Esophagus squamous epithelium (tissue), 5 donors: Measurements from ENCODE around the gene HLCS. TPM values are rescaled to one million over a fixed set of nuclear protein-coding genes. Genes with fewer than 3 reads are reported as not detected.
A peak's percentile ranks its signal among the peaks of the same experiment; 100 is the strongest.

ENCODE experiments used
- DNase-seq: peaks from one replicate; lab custom pipeline; 2025; lab: John Stamatoyannopoulos, UW
- H3K27ac ChIP-seq, 4 donors: fragments of 200-600 bp; sonication (generic); one replicate each; pipeline ENCODE4 v1.5.1; 2016 to 2019; ENCODE audit warnings: mild to moderate bottlenecking in 1 of 4
- H3K27me3 ChIP-seq, 4 donors: fragments of 200-600 bp; sonication (generic); 1 replicate in 3 of 4; 2 replicates in 1 of 4; pipeline versions ENCODE4 v1.5.1 to v1.6.0; 2017 to 2021; ENCODE audit warnings: antibody characterized with exemption in 1 of 4
- H3K36me3 ChIP-seq, 3 donors: fragments of 200-600 bp; sonication (generic); one replicate each; pipeline ENCODE4 v1.5.1; 2016 to 2019
- H3K4me1 ChIP-seq, 3 donors: fragments of 200-600 bp; sonication (generic); one replicate each; pipeline ENCODE4 v1.5.1; 2017 to 2019
- H3K4me3 ChIP-seq, 4 donors: fragments of 200-600 bp; sonication (generic); 1 replicate in 3 of 4; 2 replicates in 1 of 4; pipeline ENCODE4 v1.5.1; 2016 to 2019; ENCODE audit warnings: mild to moderate bottlenecking in 2 of 4, moderate library complexity in 1 of 4
- H3K9me3 ChIP-seq, 3 donors: fragments of 200-600 bp; sonication (generic); one replicate each; pipeline ENCODE4 v1.5.1; 2016 to 2019
- CTCF ChIP-seq, 6 experiments: fragments of 450-650 bp in 4 of 6; fragments of 200-600 bp in 2 of 6; sonication (generic) in 2 of 6; IDR thresholded peaks; one replicate each; pipeline ENCODE4 v1.5.1; 2016 to 2019; ENCODE audit warnings: antibody characterized with exemption in 6 of 6, mild to moderate bottlenecking in 4 of 6, moderate library complexity in 4 of 6
- POLR2A ChIP-seq, 4 donors: fragments of 450-650 bp; IDR thresholded peaks; one replicate each; pipeline ENCODE4 v1.6.1; 2017; ENCODE audit warnings: antibody characterized with exemption in 4 of 4, mild to moderate bottlenecking in 4 of 4, moderate library complexity in 3 of 4
- WGBS, 2 donors: methylation state at CpG; one replicate each; pipeline ENCODE4 v1.1.5; 2018; 5-methylcytosine and 5-hydroxymethylcytosine counted together
- intact Hi-C: fragments of 100-400 bp; cut with DNase I; formaldehyde crosslinking; loops from one replicate; pipeline ENCODE4 v1.15.0; 2022
- total RNA-seq, 4 donors: library from RNA; depleted of rRNA; stranded (reverse); fragments of >200 nt; gene quantifications; one replicate each; pipeline ENCODE4 v1.1.0, GENCODE V29; 2016
- donor health status: DM: yes; HTN: yes; CAD: no.

The HLCS gene
- total RNA-seq, 4 donors from 2014 or later: 6.3 to 19.5 (median 13.5) TPM

- no peak overlapping the region for H3K4me3 ChIP-seq
Observed at GRCh38 chr21:36976228-36976861, 9.9 kb upstream of the HLCS start.

GRCh38 chr21:36974851-36975192, 8.4 kb upstream of the HLCS start:
- TF ChIP-seq CTCF (IDR thresholded peaks at IDR 0.05) (no peak), POLR2A (IDR thresholded peaks at IDR 0.05) (no peak)
- no peaks in the 10 kb centered on the region for H3K36me3 ChIP-seq
- 74 to 81% methylated on average over 6 of the region's 6 CpGs for WGBS, 2 donors
- H3K4me3 ChIP-seq: no peak overlapping the region
- no peak for DNase-seq
- intact Hi-C loops: no loop called here
- H3K27ac ChIP-seq: no peak overlapping the region
- H3K9me3 ChIP-seq: no peaks in the 10 kb centered on the region
- H3K27me3 ChIP-seq: no peaks in the 10 kb centered on the region
- H3K4me1 ChIP-seq: peaks cover 0 to 23% (median 3%) of the 10 kb centered on the region in 3 donors

More at GRCh38 chr21:36976228-36976861, 9.9 kb upstream of the HLCS start:
- H3K27me3 ChIP-seq: no peaks in the 10 kb centered on the region
- no peaks in the 10 kb centered on the region for H3K36me3 ChIP-seq
- H3K4me1 ChIP-seq: peaks cover 3 to 37% (median 6%) of the 10 kb centered on the region in 3 donors
- H3K9me3 ChIP-seq: no peaks in the 10 kb centered on the region
- intact Hi-C loops: no loop called here
- peak overlapping the region in 1 of 4 donors; percentile 42 for H3K27ac ChIP-seq
- TF ChIP-seq CTCF (IDR thresholded peaks at IDR 0.05): no peak
- TF ChIP-seq POLR2A (IDR thresholded peaks at IDR 0.05): no peak
- 77 to 79% methylated on average over 4 to 5 of the region's 5 CpGs for WGBS, 2 donors
- no peak for DNase-seq

GRCh38 chr21:36973986-36974850, 7.7 kb upstream of the HLCS start:
- peaks cover 0 to 23% (median 3%) of the 10 kb centered on the region in 3 donors for H3K4me1 ChIP-seq
- no peak overlapping the region for H3K27ac ChIP-seq
- no peak overlapping the region for H3K4me3 ChIP-seq
- H3K27me3 ChIP-seq: no peaks in the 10 kb centered on the region
- TF ChIP-seq CTCF (IDR thresholded peaks at IDR 0.05) (no peak), POLR2A (IDR thresholded peaks at IDR 0.05) (no peak)
- DNase-seq: no peak
- 79 to 85% methylated on average over 14 of the region's 14 CpGs for WGBS, 2 donors
- H3K36me3 ChIP-seq: no peaks in the 10 kb centered on the region
- intact Hi-C loops: no loop called here
- H3K9me3 ChIP-seq: no peaks in the 10 kb centered on the region

- Histone ChIP-seq H3K9me3 (no peaks in the 10 kb centered on the region), H3K36me3 (no peaks in the 10 kb centered on the region), H3K4me3 (no peak overlapping the region), H3K27ac (no peak overlapping the region), H3K4me1 (peaks cover 0 to 21% (median 0%) of the 10 kb centered on the region in 3 donors), H3K27me3 (no peaks in the 10 kb centered on the region)
- intact Hi-C loops: no loop called here
- no peak for DNase-seq
- WGBS, 2 donors: 87 to 88% methylated on average over 1 of the region's 1 CpG
- TF ChIP-seq POLR2A (IDR thresholded peaks at IDR 0.05): no peak
- no peak for TF ChIP-seq CTCF (IDR thresholded peaks at IDR 0.05)
Observed at GRCh38 chr21:36968976-36969375, 2.5 kb upstream of the HLCS start.

- H3K4me3 ChIP-seq: no peak overlapping the region
- 69% methylated on average over 4 of the region's 4 CpGs for WGBS, 2 donors
- H3K36me3 ChIP-seq: no peaks in the 10 kb centered on the region
- peaks cover 0 to 21% (median 0%) of the 10 kb centered on the region in 3 donors for H3K4me1 ChIP-seq
- H3K27ac ChIP-seq: no peak overlapping the region
- no peaks in the 10 kb centered on the region for H3K9me3 ChIP-seq
- intact Hi-C loops: no loop called here
- TF ChIP-seq POLR2A (IDR thresholded peaks at IDR 0.05): no peak
- no peak for TF ChIP-seq CTCF (IDR thresholded peaks at IDR 0.05)
- no peak for DNase-seq
- no peaks in the 10 kb centered on the region for H3K27me3 ChIP-seq
Observed at GRCh38 chr21:36968414-36968813, 1.9 kb upstream of the HLCS start.
